NCI-H1048 (cell line): ENCODE results near the gene SPTBN4.
"Not testable (repeated sequence)": the region's sequence is repeated elsewhere in the genome, so short reads cannot be mapped to it uniquely, and the experiment has no call there.

ENCODE experiments used
- DNase-seq: peaks from one replicate; lab custom pipeline; 2025; lab: John Stamatoyannopoulos, UW

The SPTBN4 gene

GRCh38 chr19:40507892-40508291 lies 41.1 kb downstream of the SPTBN4 start:
- no peak for DNase-seq

- DNase-seq = no peak
Measured at GRCh38 chr19:40508739-40509260, 42.0 kb downstream of the SPTBN4 start.

- no peak for DNase-seq
Measured at GRCh38 chr19:40510526-40511115, 43.8 kb downstream of the SPTBN4 start.

- DNase-seq = no peak
Measured at GRCh38 chr19:40511487-40511886, 44.7 kb downstream of the SPTBN4 start.

- DNase-seq = no peak
Measured at GRCh38 chr19:40512110-40512472, 45.3 kb downstream of the SPTBN4 start.

- DNase-seq = no peak
Measured at GRCh38 chr19:40512473-40513344, 45.9 kb downstream of the SPTBN4 start.

GRCh38 chr19:40513345-40513678 lies 46.5 kb downstream of the SPTBN4 start:
- no peak for DNase-seq

- no peak for DNase-seq
Measured at GRCh38 chr19:40513741-40514315, 47.0 kb downstream of the SPTBN4 start.

- DNase-seq = no peak
Measured at GRCh38 chr19:40517248-40517647, 50.4 kb downstream of the SPTBN4 start.

- no peak for DNase-seq
Measured at GRCh38 chr19:40519352-40520322, 52.8 kb downstream of the SPTBN4 start.

GRCh38 chr19:40521276-40521675 lies 54.5 kb downstream of the SPTBN4 start:
- no peak for DNase-seq

GRCh38 chr19:40521900-40522299 lies 55.1 kb downstream of the SPTBN4 start:
- not testable (repeated sequence) for DNase-seq

- DNase-seq = no peak
Measured at GRCh38 chr19:40523322-40524047, 56.7 kb downstream of the SPTBN4 start.

- DNase-seq = no peak
Measured at GRCh38 chr19:40524133-40524549, 57.3 kb downstream of the SPTBN4 start.

GRCh38 chr19:40524655-40525054 lies 57.9 kb downstream of the SPTBN4 start:
- no peak for DNase-seq

- no peak for DNase-seq
Measured at GRCh38 chr19:40525234-40526051, 58.6 kb downstream of the SPTBN4 start.

- DNase-seq = no peak
Measured at GRCh38 chr19:40528078-40528477, 61.3 kb downstream of the SPTBN4 start.

- DNase-seq = no peak
Measured at GRCh38 chr19:40528533-40529092, 61.8 kb downstream of the SPTBN4 start.

- peak; percentile 66 for DNase-seq
Measured at GRCh38 chr19:40529093-40529954, 62.5 kb downstream of the SPTBN4 start.
